Thyroid gland (tissue), 4 donors: ENCODE measurements around the gene FGF7. TPM values are rescaled to one million over a fixed set of nuclear protein-coding genes. Genes with fewer than 3 reads are reported as not detected.
"Not testable (repeated sequence)": the region's sequence is repeated elsewhere in the genome, so short reads cannot be mapped to it uniquely, and the experiment has no call there.

ENCODE experiments used
- DNase-seq, 2 donors: peaks; one replicate each; pipeline ENCODE4 v3.0.0-alpha.2; 2019
- H3K27ac ChIP-seq, 3 donors: fragments of 200-600 bp; sonication (generic); 1 replicate in 2 of 3; 2 replicates in 1 of 3; pipeline ENCODE4 v1.5.1; 2016 to 2019; ENCODE audit warnings: mild to moderate bottlenecking in 1 of 3, moderate library complexity in 1 of 3
- H3K27me3 ChIP-seq: fragments of 200-600 bp; sonication (generic); one replicate; pipeline ENCODE4 v1.5.1; 2019
- H3K36me3 ChIP-seq, 2 donors: fragments of 200-600 bp; sonication (generic); one replicate each; pipeline ENCODE4 v1.5.1; 2016 to 2019
- H3K4me1 ChIP-seq, 2 donors: fragments of 200-600 bp; sonication (generic); one replicate each; pipeline ENCODE4 v1.5.1; 2017 to 2019
- H3K4me3 ChIP-seq, 3 donors: fragments of 200-600 bp; sonication (generic); replicated peaks in 1 of 3; 1 replicate in 2 of 3; 2 replicates in 1 of 3; pipeline ENCODE4 v1.5.1; 2016; ENCODE audit warnings: mild to moderate bottlenecking in 1 of 3
- H3K9me3 ChIP-seq: fragments of 200-600 bp; sonication (generic); one replicate; pipeline ENCODE4 v1.5.1; 2017
- POLR2A ChIP-seq, 2 donors: fragments of 450-650 bp; IDR thresholded peaks; one replicate each; pipeline ENCODE4 v1.6.1; 2017; ENCODE audit warnings: antibody characterized with exemption in 2 of 2, mild to moderate bottlenecking in 2 of 2, moderate library complexity in 1 of 2
- WGBS, 2 donors: methylation state at CpG; one replicate each; pipeline ENCODE4 v1.1.5; 2017; 5-methylcytosine and 5-hydroxymethylcytosine counted together
- intact Hi-C: fragments of 100-400 bp; cut with DNase I; formaldehyde crosslinking; loops from one replicate; pipeline ENCODE4 v1.15.1; 2023
- total RNA-seq, 4 donors: library from RNA; depleted of rRNA; stranded (reverse); fragments of >200 nt; gene quantifications; one replicate each; pipeline ENCODE4 v1.2.3, GENCODE V29; 2016
- TF ChIP-seq, protein P1 (sequence below), 6 experiments: fragments of 200-600 bp in 3 of 6; fragments of 450-650 bp in 3 of 6; sonication (generic) in 3 of 6; IDR thresholded peaks; one replicate each; pipeline ENCODE4 v1.5.1; 2016 to 2019; ENCODE audit warnings: antibody characterized with exemption in 6 of 6, mild to moderate bottlenecking in 2 of 6, inconsistent platforms in 1 of 6, moderate library complexity in 1 of 6

Gene FGF7
- total RNA-seq, 4 donors from 2014 or later = 31.3 to 111 (median 52.4) TPM

DNA sequence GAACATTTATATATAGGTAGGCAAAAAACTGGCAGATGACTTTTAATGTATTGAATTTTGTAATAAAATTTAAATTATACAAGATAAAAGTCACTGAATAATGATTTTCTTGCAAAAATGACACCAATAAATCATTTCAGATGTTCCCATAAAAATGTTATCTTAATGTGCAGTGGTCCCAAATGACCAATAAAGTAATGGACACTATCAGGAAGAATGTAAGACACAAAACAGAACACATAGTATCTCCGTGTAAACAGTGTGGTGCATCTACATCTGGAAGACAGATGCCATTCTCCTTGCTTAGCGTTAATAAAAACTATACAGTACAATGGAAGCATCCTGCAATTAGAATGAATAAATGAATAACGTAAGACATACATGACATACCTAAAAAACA, 41.5 kb downstream of the FGF7 start:
- Histone ChIP-seq H3K4me3 (no peak overlapping the region), H3K9me3 (no peaks in the 10 kb centered on the region), H3K4me1 (peaks cover 0 to 9% of the 10 kb centered on the region in 2 donors), H3K36me3 (no peaks in the 10 kb centered on the region), H3K27me3 (no peaks in the 10 kb centered on the region), H3K27ac (no peak overlapping the region)
- no peak for DNase-seq
- TF ChIP-seq, protein P1, sequence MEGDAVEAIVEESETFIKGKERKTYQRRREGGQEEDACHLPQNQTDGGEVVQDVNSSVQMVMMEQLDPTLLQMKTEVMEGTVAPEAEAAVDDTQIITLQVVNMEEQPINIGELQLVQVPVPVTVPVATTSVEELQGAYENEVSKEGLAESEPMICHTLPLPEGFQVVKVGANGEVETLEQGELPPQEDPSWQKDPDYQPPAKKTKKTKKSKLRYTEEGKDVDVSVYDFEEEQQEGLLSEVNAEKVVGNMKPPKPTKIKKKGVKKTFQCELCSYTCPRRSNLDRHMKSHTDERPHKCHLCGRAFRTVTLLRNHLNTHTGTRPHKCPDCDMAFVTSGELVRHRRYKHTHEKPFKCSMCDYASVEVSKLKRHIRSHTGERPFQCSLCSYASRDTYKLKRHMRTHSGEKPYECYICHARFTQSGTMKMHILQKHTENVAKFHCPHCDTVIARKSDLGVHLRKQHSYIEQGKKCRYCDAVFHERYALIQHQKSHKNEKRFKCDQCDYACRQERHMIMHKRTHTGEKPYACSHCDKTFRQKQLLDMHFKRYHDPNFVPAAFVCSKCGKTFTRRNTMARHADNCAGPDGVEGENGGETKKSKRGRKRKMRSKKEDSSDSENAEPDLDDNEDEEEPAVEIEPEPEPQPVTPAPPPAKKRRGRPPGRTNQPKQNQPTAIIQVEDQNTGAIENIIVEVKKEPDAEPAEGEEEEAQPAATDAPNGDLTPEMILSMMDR (IDR thresholded peaks at IDR 0.05) = no peak
- TF ChIP-seq POLR2A (IDR thresholded peaks at IDR 0.05) = no peak
- 84 to 86% methylated on average over 3 of the region's 3 CpGs for WGBS, 2 donors
- intact Hi-C loops = no loop called here

DNA sequence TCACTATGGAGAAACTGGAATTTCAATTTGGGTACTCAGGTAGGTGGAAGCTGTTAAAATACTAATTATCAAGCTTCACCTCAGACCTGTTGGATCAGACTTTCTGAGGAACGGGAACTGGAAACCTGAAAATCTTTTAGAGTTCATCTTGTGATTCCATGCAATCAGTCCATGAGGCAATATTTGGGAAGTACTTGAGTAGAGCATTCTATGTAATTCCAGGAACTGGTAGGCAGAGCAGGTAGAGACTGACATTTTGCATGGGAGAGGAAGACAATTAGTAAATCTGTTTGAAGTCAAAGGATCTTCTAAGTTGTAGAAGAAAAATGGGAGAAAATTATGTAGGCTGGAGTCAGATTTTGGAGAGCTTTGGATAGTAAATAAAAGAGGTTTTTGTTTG, 43.1 kb downstream of the FGF7 start:
- Histone ChIP-seq H3K27ac (peak overlapping the region in 1 of 3 donors; percentile 34), H3K9me3 (no peaks in the 10 kb centered on the region), H3K4me1 (peaks cover 0 to 9% of the 10 kb centered on the region in 2 donors), H3K27me3 (no peaks in the 10 kb centered on the region), H3K36me3 (no peaks in the 10 kb centered on the region), H3K4me3 (no peak overlapping the region)
- WGBS, 2 donors = 86 to 88% methylated on average over 1 of the region's 1 CpG
- no peak for DNase-seq
- intact Hi-C loops = no loop called here
- TF ChIP-seq POLR2A (IDR thresholded peaks at IDR 0.05) = no peak
- TF ChIP-seq, protein P1 (IDR thresholded peaks at IDR 0.05) = no peak

DNA sequence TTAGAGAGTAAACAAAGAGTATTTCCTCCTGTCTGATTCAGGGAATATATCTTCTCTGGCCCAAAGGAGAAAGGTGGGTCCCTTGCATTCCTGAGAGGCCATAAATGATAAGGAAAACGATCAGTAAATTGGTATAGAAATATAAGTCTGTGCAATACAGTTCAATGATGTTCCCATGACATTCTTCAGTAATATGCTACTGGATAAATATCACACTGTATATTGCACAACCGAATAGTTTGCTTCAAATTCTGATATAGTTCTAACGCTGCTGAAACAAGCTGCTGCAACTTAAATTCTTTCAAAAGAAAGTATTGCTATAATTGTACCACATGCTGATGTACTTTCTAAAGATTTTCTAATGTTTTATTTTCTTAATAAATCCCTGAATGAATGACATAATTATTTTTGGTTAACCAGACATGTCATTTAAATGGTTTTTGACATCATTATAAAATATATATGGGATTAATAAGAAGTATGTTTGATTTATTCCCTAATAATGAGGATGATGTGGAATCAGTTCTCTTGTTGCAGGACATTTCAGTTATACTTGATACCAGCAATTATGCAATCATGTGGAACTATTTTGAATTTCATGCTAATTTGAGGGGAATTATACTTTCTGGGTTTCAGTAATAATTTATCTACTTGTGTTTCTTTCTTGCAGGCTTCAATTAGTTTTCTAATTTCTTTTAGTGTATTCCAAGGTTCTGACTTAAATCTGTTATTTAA, 44.9 kb downstream of the FGF7 start:
- DNase-seq = no peak
- TF ChIP-seq POLR2A (IDR thresholded peaks at IDR 0.05) = no peak
- TF ChIP-seq, protein P1 (IDR thresholded peaks at IDR 0.05) = no peak
- Histone ChIP-seq H3K4me3 (no peak overlapping the region), H3K9me3 (no peaks in the 10 kb centered on the region), H3K36me3 (no peaks in the 10 kb centered on the region), H3K27me3 (no peaks in the 10 kb centered on the region), H3K4me1 (peaks cover 0 to 9% of the 10 kb centered on the region in 2 donors), H3K27ac (peak overlapping the region in 1 of 3 donors; percentile 34)
- WGBS, 2 donors = 87 to 90% methylated on average over 3 of the region's 3 CpGs
- intact Hi-C loops = no loop called here

DNA sequence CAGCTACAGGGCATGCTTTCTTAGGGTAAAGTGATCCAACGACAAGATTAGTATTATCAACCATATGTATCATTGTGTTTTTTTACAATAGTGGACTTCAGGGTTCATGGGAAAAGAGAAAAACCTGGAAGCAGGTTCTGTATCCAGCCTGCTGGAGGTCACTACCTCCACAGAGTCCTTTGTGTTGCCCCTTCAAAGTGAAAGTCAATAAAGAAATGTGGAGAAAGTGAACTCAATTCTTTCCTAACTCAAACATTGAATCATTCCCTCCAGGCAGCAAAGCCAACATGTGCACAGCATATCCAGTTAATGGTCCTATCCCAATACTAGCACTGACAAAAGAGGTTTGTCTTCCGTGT, 45.4 kb downstream of the FGF7 start:
- no peak for TF ChIP-seq POLR2A (IDR thresholded peaks at IDR 0.05)
- TF ChIP-seq, protein P1 (IDR thresholded peaks at IDR 0.05) = no peak
- H3K27me3 ChIP-seq = no peaks in the 10 kb centered on the region
- no peak overlapping the region for H3K4me3 ChIP-seq
- no peak for DNase-seq
- H3K36me3 ChIP-seq = no peaks in the 10 kb centered on the region
- no peak overlapping the region for H3K27ac ChIP-seq
- peaks cover 0 to 9% of the 10 kb centered on the region in 2 donors for H3K4me1 ChIP-seq
- H3K9me3 ChIP-seq = no peaks in the 10 kb centered on the region
- WGBS, 2 donors = 59 to 72% methylated on average over 2 of the region's 2 CpGs
- intact Hi-C loops = no loop called here

DNA sequence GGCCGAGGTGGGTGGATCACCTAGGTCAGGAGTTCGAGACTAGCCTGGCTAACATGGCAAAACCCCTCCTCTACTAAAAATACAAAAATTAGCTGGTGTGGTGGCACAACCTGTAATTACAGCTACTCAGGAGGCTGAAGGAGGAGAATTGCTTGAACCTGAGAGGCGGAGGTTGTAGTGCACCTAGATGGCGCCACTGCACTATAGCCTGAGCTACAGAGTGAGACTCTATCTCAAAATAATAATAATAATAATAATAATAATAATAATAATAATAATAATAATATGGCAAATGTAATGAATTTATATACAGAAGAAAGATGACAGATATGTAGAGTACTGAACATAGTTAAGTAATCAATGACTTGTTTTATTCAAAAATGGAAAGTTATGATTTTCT, 48.2 kb downstream of the FGF7 start:
- DNase-seq = not testable (repeated sequence)
- 83 to 85% methylated on average over 4 of the region's 4 CpGs for WGBS, 2 donors

More for the DNA sequence above, 48.2 kb downstream of the FGF7 start:
- TF ChIP-seq, protein P1 (IDR thresholded peaks at IDR 0.05) = peak in 1 of 6 experiments; percentile 16
- H3K36me3 ChIP-seq, H3K27ac ChIP-seq, H3K4me3 ChIP-seq, H3K27me3 ChIP-seq, H3K4me1 ChIP-seq, intact Hi-C loops, H3K9me3 ChIP-seq: not testable (repeated sequence)
